ENCODE data around the gene USP12.

- TF ChIP-seq CTCF (IDR thresholded peaks at IDR 0.05), result no peak
- no peak for TF ChIP-seq EP300 (IDR thresholded peaks at IDR 0.05)
These were observed 136.9 kb downstream of the USP12 start for GRCh38 chr13:27034678-27035111.

Measured in tibial nerve (tissue), 4 donors.